ENCODE data around the gene PTGER2.

PTGER2 gene

GRCh38 chr14:52336241-52336640, 22.1 kb downstream of the PTGER2 start:
- no peak for DNase-seq (ENCODE audit: low read depth in 2 of 2)

- no peak for DNase-seq (ENCODE audit: low read depth in 2 of 2)
Observed at GRCh38 chr14:52338051-52338681, 24.1 kb downstream of the PTGER2 start.

- DNase-seq (ENCODE audit: low read depth in 2 of 2): no peak
Observed at GRCh38 chr14:52339262-52339661, 25.1 kb downstream of the PTGER2 start.

- DNase-seq (ENCODE audit: low read depth in 2 of 2): no peak
Observed at GRCh38 chr14:52342849-52343596, 28.9 kb downstream of the PTGER2 start.

- DNase-seq (ENCODE audit: low read depth in 2 of 2): no peak
Observed at GRCh38 chr14:52346778-52347177, 32.7 kb downstream of the PTGER2 start.

- no peak for DNase-seq (ENCODE audit: low read depth in 2 of 2)
Observed at GRCh38 chr14:52348279-52348678, 34.2 kb downstream of the PTGER2 start.

GRCh38 chr14:52348776-52349175, 34.7 kb downstream of the PTGER2 start:
- DNase-seq (ENCODE audit: low read depth in 2 of 2): no peak

- no peak for DNase-seq (ENCODE audit: low read depth in 2 of 2)
Observed at GRCh38 chr14:52349731-52350130, 35.6 kb downstream of the PTGER2 start.

GRCh38 chr14:52350445-52350844, 36.3 kb downstream of the PTGER2 start:
- DNase-seq (ENCODE audit: low read depth in 2 of 2): no peak

- no peak for DNase-seq (ENCODE audit: low read depth in 2 of 2)
Observed at GRCh38 chr14:52351233-52352060, 37.3 kb downstream of the PTGER2 start.

- no peak for DNase-seq (ENCODE audit: low read depth in 2 of 2)
Observed at GRCh38 chr14:52352061-52352491, 38.0 kb downstream of the PTGER2 start.

GRCh38 chr14:52352569-52352968, 38.5 kb downstream of the PTGER2 start:
- no peak for DNase-seq (ENCODE audit: low read depth in 2 of 2)

GRCh38 chr14:52354242-52354641, 40.1 kb downstream of the PTGER2 start:
- DNase-seq (ENCODE audit: low read depth in 2 of 2): no peak

GRCh38 chr14:52355016-52355431, 40.9 kb downstream of the PTGER2 start:
- DNase-seq (ENCODE audit: low read depth in 2 of 2): no peak

GRCh38 chr14:52355526-52355925, 41.4 kb downstream of the PTGER2 start:
- DNase-seq (ENCODE audit: low read depth in 2 of 2): no peak

- no peak for DNase-seq (ENCODE audit: low read depth in 2 of 2)
Observed at GRCh38 chr14:52356025-52356424, 41.9 kb downstream of the PTGER2 start.

- no peak for DNase-seq (ENCODE audit: low read depth in 2 of 2)
Observed at GRCh38 chr14:52360831-52361230, 46.7 kb downstream of the PTGER2 start.

- DNase-seq (ENCODE audit: low read depth in 2 of 2): no peak
Observed at GRCh38 chr14:52363041-52363704, 49.1 kb downstream of the PTGER2 start.

GRCh38 chr14:52363961-52364360, 49.8 kb downstream of the PTGER2 start:
- DNase-seq (ENCODE audit: low read depth in 2 of 2): no peak

- DNase-seq (ENCODE audit: low read depth in 2 of 2): no peak
Observed at GRCh38 chr14:52365071-52365470, 51.0 kb downstream of the PTGER2 start.

GRCh38 chr14:52366796-52367315, 52.7 kb downstream of the PTGER2 start:
- DNase-seq (ENCODE audit: low read depth in 2 of 2): no peak

- DNase-seq (ENCODE audit: low read depth in 2 of 2): no peak
Observed at GRCh38 chr14:52369305-52369801, 55.2 kb downstream of the PTGER2 start.

Measured in stimulated activated CD4-positive, alpha-beta T cell treated with anti-CD3 and anti-CD28 coated beads, Interleukin-4, amount 100 ng/mL, for 48 hours (primary cell).